Smooth muscle cell (in vitro differentiated cells): ENCODE results near the gene DFFB. TPM values are rescaled to one million over a fixed set of nuclear protein-coding genes. Genes with fewer than 3 reads are reported as not detected.

ENCODE experiments used
- DNase-seq: peaks from one replicate; lab custom pipeline; 2025; ENCODE audit not compliant: unreplicated experiment; lab: John Stamatoyannopoulos, UW
- H2AFZ ChIP-seq: fragments of 200-600 bp; sonication (generic); 2 replicates; pipeline ENCODE4 v1.6.0; 2016; ENCODE audit warnings: antibody characterized with exemption, low read depth, mild to moderate bottlenecking
- H3F3A ChIP-seq: fragments of 200-600 bp; sonication (generic); 2 replicates; pipeline ENCODE4 v1.6.0; 2017; ENCODE audit warnings: antibody characterized with exemption, low read depth
- H3K27ac ChIP-seq: fragments of 200-600 bp; sonication (generic); 2 replicates; pipeline ENCODE4 v1.5.1; 2016; ENCODE audit warnings: low read depth, mild to moderate bottlenecking
- H3K27me3 ChIP-seq: fragments of 200-600 bp; sonication (generic); 2 replicates; pipeline ENCODE4 v1.6.1; 2016; ENCODE audit warnings: low read depth, mild to moderate bottlenecking
- H3K36me3 ChIP-seq: fragments of 200-600 bp; sonication (generic); 2 replicates; pipeline ENCODE4 v1.5.1; 2016; ENCODE audit warnings: low read depth
- H3K4me1 ChIP-seq: fragments of 200-600 bp; sonication (generic); 2 replicates; pipeline ENCODE4 v1.5.1; 2016; ENCODE audit warnings: low read depth
- H3K4me2 ChIP-seq: fragments of 200-600 bp; sonication (generic); 2 replicates; pipeline ENCODE4 v1.6.0; 2016; ENCODE audit warnings: mild to moderate bottlenecking
- H3K4me3 ChIP-seq: fragments of 200-600 bp; sonication (generic); 2 replicates; pipeline ENCODE4 v1.5.1; 2016; ENCODE audit warnings: mild to moderate bottlenecking
- H3K79me2 ChIP-seq: fragments of 200-600 bp; sonication (generic); 2 replicates; pipeline ENCODE4 v1.6.0; 2016; ENCODE audit warnings: low read depth, mild to moderate bottlenecking
- H3K9ac ChIP-seq: fragments of 200-600 bp; sonication (generic); 2 replicates; pipeline ENCODE4 v1.6.0; 2016; ENCODE audit warnings: low read depth
- H3K9me3 ChIP-seq: fragments of 200-600 bp; sonication (generic); replicated peaks from 2 replicates; pipeline ENCODE4 v1.5.1; 2016; ENCODE audit warnings: low read depth
- H4K20me1 ChIP-seq: fragments of 200-600 bp; sonication (generic); 2 replicates; pipeline ENCODE4 v1.6.0; 2016; ENCODE audit warnings: low read depth
- WGBS: methylation state at CpG from one replicate; pipeline ENCODE4 v1.1.7; 2016; ENCODE audit warnings: low lambda C conversion rate; 5-methylcytosine and 5-hydroxymethylcytosine counted together
- polyA plus RNA-seq: library from polyadenylated mRNA; unstranded; fragments of >200 nt; fragmentation: Nextera tagmentation; extraction: Ambion mirVana; gene quantifications from 2 replicates; pipeline ENCODE4 v1.2.1, GENCODE V29; 2016
- total RNA-seq: library from RNA; depleted of rRNA; stranded (reverse); fragments of >200 nt; gene quantifications from 2 replicates; pipeline ENCODE4 v1.2.3, GENCODE V29; 2014
- TF ChIP-seq, protein P1 (sequence below): fragments of 200-600 bp; sonication (generic); IDR thresholded peaks from 2 replicates; pipeline ENCODE4 v1.5.1; 2017; ENCODE audit warnings: borderline replicate concordance, mild to moderate bottlenecking, antibody characterized with exemption; ENCODE audit not compliant: insufficient read depth, poor library complexity, severe bottlenecking

DFFB gene
- total and polyA plus RNA-seq, 2 experiments from 2014 or later, result 3.3 to 4.5 TPM

- H3K9ac ChIP-seq, result no peak overlapping the region
- no peak for DNase-seq
- no peaks in the 10 kb centered on the region for H3K36me3 ChIP-seq
- H3K4me3 ChIP-seq, result no peak overlapping the region
- no peaks in the 10 kb centered on the region for H3K79me2 ChIP-seq
- H4K20me1 ChIP-seq, result no peaks in the 10 kb centered on the region
- H3K9me3 ChIP-seq, result no peaks in the 10 kb centered on the region
- TF ChIP-seq, protein P1, sequence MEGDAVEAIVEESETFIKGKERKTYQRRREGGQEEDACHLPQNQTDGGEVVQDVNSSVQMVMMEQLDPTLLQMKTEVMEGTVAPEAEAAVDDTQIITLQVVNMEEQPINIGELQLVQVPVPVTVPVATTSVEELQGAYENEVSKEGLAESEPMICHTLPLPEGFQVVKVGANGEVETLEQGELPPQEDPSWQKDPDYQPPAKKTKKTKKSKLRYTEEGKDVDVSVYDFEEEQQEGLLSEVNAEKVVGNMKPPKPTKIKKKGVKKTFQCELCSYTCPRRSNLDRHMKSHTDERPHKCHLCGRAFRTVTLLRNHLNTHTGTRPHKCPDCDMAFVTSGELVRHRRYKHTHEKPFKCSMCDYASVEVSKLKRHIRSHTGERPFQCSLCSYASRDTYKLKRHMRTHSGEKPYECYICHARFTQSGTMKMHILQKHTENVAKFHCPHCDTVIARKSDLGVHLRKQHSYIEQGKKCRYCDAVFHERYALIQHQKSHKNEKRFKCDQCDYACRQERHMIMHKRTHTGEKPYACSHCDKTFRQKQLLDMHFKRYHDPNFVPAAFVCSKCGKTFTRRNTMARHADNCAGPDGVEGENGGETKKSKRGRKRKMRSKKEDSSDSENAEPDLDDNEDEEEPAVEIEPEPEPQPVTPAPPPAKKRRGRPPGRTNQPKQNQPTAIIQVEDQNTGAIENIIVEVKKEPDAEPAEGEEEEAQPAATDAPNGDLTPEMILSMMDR, result no peak
- no peaks in the 10 kb centered on the region for H3K27me3 ChIP-seq
- no peaks in the 10 kb centered on the region for H3K4me1 ChIP-seq
- H3K4me2 ChIP-seq, result no peak overlapping the region
- no peak overlapping the region for H2AFZ ChIP-seq
- H3F3A ChIP-seq, result peaks cover 4% of the 10 kb centered on the region
- no peak overlapping the region for H3K27ac ChIP-seq
- 90% methylated on average over 10 of the region's 10 CpGs for WGBS
These were observed 73.2 kb downstream of the DFFB start for GRCh38 chr1:3930301-3931006.

GRCh38 chr1:3931007-3931912 is 74.0 kb downstream of the DFFB start:
- H3K4me1 ChIP-seq, result no peaks in the 10 kb centered on the region
- peaks cover 4% of the 10 kb centered on the region for H3F3A ChIP-seq
- no peaks in the 10 kb centered on the region for H3K79me2 ChIP-seq
- H3K36me3 ChIP-seq, result no peaks in the 10 kb centered on the region
- H4K20me1 ChIP-seq, result no peaks in the 10 kb centered on the region
- H3K27ac ChIP-seq, result no peak overlapping the region
- no peak overlapping the region for H2AFZ ChIP-seq
- 81% methylated on average over 17 of the region's 17 CpGs for WGBS
- H3K9me3 ChIP-seq, result no peaks in the 10 kb centered on the region
- H3K9ac ChIP-seq, result no peak overlapping the region
- H3K27me3 ChIP-seq, result no peaks in the 10 kb centered on the region
- no peak for DNase-seq
- H3K4me2 ChIP-seq, result no peak overlapping the region
- no peak overlapping the region for H3K4me3 ChIP-seq
- TF ChIP-seq, protein P1, result no peak

GRCh38 chr1:3932156-3932919 is 75.1 kb downstream of the DFFB start:
- no peaks in the 10 kb centered on the region for H3K27me3 ChIP-seq
- no peak overlapping the region for H3K4me3 ChIP-seq
- TF ChIP-seq, protein P1, result no peak
- no peak overlapping the region for H3K9ac ChIP-seq
- H3K36me3 ChIP-seq, result no peaks in the 10 kb centered on the region
- no peak overlapping the region for H2AFZ ChIP-seq
- H3K4me1 ChIP-seq, result no peaks in the 10 kb centered on the region
- no peak for DNase-seq
- 82% methylated on average over 21 of the region's 21 CpGs for WGBS
- no peaks in the 10 kb centered on the region for H3K9me3 ChIP-seq
- H3K79me2 ChIP-seq, result no peaks in the 10 kb centered on the region
- H3K4me2 ChIP-seq, result no peak overlapping the region
- no peak overlapping the region for H3K27ac ChIP-seq
- H3F3A ChIP-seq, result peaks cover 4% of the 10 kb centered on the region
- no peaks in the 10 kb centered on the region for H4K20me1 ChIP-seq

Other genes starting within 250 kb of the DFFB start
- gene MEGF6, start 246.0 kb upstream of the DFFB start, total RNA-seq, result 4.8 and 6.5 TPM in 2 replicates
- gene MEGF6, start 246.0 kb upstream of the DFFB start, polyA plus RNA-seq, result 12.8 and 18.6 TPM in 2 replicates
- gene TPRG1L, start 232.5 kb upstream of the DFFB start, total RNA-seq, result 20.7 and 21.7 TPM in 2 replicates
- 35.0 and 38.7 TPM in 2 replicates for gene TPRG1L, start 232.5 kb upstream of the DFFB start, polyA plus RNA-seq
- gene WRAP73, start 207.4 kb upstream of the DFFB start, total RNA-seq, result 14.2 and 17.2 TPM in 2 replicates
- gene WRAP73, start 207.4 kb upstream of the DFFB start, polyA plus RNA-seq, result 20.8 and 21.5 TPM in 2 replicates
- gene TP73, start 205.0 kb upstream of the DFFB start, total RNA-seq, result 0.04 and 0.22 TPM in 2 replicates
- gene TP73, start 205.0 kb upstream of the DFFB start, polyA plus RNA-seq, result 0.50 TPM in 1 of 2 replicates, not detected in the other
- gene CCDC27, start 105.0 kb upstream of the DFFB start, total RNA-seq, result not detected in 2 replicates
- not detected in 2 replicates for gene CCDC27, start 105.0 kb upstream of the DFFB start, polyA plus RNA-seq
- gene SMIM1, start 84.7 kb upstream of the DFFB start, total RNA-seq, result 1.3 and 5.3 TPM in 2 replicates
- gene SMIM1, start 84.7 kb upstream of the DFFB start, polyA plus RNA-seq, result 14.9 and 15.2 TPM in 2 replicates
- 24.9 and 31.6 TPM in 2 replicates for gene LRRC47, start 61.0 kb upstream of the DFFB start, total RNA-seq
- 37.3 and 38.0 TPM in 2 replicates for gene LRRC47, start 61.0 kb upstream of the DFFB start, polyA plus RNA-seq
- 12.6 and 16.8 TPM in 2 replicates for gene CEP104, start 265 bp upstream of the DFFB start, total RNA-seq
- gene CEP104, start 265 bp upstream of the DFFB start, polyA plus RNA-seq, result 25.4 and 30.9 TPM in 2 replicates
- gene C1orf174, start 42.8 kb downstream of the DFFB start, total RNA-seq, result 26.0 and 34.6 TPM in 2 replicates
- 29.3 and 32.5 TPM in 2 replicates for gene C1orf174, start 42.8 kb downstream of the DFFB start, polyA plus RNA-seq